Measurements from ENCODE around the gene IARS2. TPM values are rescaled to one million over a fixed set of nuclear protein-coding genes. Genes with fewer than 3 reads are reported as not detected.

IARS2 gene
- total and polyA plus RNA-seq, 2 donors (not counting 1 experiment from before 2014, with no cell fraction given) = 8.8 to 35.6 TPM

DNA sequence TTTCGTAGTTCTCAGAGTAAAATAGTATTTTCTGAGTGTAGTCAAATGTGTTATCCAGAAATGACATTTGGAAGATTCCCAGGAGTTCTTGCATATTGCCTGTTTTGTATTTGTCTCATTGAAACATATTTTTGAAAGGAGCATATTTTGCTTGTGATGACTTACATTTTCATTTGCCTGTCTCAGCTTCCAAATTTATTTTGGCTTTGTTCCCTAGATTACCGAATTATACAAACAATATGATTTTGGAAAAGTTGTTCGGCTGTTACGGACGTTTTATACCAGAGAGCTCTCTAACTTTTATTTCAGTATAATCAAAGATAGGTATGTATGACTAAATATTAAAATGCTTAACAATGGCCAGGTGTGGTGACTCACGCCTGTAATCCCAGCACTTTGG is 46.0 kb downstream of the IARS2 start:
- H3K4me3 ChIP-seq (ENCODE audit: control extremely low read depth in 1 of 5, extremely low read depth in 1 of 5, insufficient read depth in 1 of 5, low read depth in 2 of 5, low read length in 4 of 5) = no peak overlapping the region
- no peaks in the 10 kb centered on the region for H3K9me3 ChIP-seq (ENCODE audit: control extremely low read depth in 1 of 3, control insufficient read depth in 2 of 3, insufficient read depth in 1 of 3, low read length in 2 of 3)
- no peaks in the 10 kb centered on the region for H3K9me3 Mint-ChIP-seq (ENCODE audit: insufficient read depth)
- TF ChIP-seq, protein P1, sequence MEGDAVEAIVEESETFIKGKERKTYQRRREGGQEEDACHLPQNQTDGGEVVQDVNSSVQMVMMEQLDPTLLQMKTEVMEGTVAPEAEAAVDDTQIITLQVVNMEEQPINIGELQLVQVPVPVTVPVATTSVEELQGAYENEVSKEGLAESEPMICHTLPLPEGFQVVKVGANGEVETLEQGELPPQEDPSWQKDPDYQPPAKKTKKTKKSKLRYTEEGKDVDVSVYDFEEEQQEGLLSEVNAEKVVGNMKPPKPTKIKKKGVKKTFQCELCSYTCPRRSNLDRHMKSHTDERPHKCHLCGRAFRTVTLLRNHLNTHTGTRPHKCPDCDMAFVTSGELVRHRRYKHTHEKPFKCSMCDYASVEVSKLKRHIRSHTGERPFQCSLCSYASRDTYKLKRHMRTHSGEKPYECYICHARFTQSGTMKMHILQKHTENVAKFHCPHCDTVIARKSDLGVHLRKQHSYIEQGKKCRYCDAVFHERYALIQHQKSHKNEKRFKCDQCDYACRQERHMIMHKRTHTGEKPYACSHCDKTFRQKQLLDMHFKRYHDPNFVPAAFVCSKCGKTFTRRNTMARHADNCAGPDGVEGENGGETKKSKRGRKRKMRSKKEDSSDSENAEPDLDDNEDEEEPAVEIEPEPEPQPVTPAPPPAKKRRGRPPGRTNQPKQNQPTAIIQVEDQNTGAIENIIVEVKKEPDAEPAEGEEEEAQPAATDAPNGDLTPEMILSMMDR (IDR thresholded peaks at IDR 0.05) = no peak
- no peak for TF ChIP-seq EZH2 (IDR thresholded peaks at IDR 0.05; ENCODE audit: borderline replicate concordance, insufficient read depth, low read depth, low read length, poor library complexity, severe bottlenecking)
- no peak overlapping the region for H3K4me3 Mint-ChIP-seq
- POLR2A ChIA-PET = no interaction called here
- no peak overlapping the region for H3K4me2 ChIP-seq (replicated peaks; ENCODE audit: low read depth, low read length, poor library complexity, severe bottlenecking)
- H3K4me1 ChIP-seq (ENCODE audit: control insufficient read depth in 2 of 2, insufficient read depth in 2 of 2, low read length in 2 of 2) = no peaks in the 10 kb centered on the region
- no CpG with 5 or more reads among the region's 6 CpGs for whole genome bisulfite sequencing (ENCODE audit: insufficient coverage)
- no peak overlapping the region for H3K27ac Mint-ChIP-seq
- no peaks in the 10 kb centered on the region for H3K27me3 ChIP-seq (replicated peaks in 1 of 4; ENCODE audit: control extremely low read depth in 1 of 4, control insufficient read depth in 3 of 4, insufficient read depth in 4 of 4, low read length in 3 of 4)
- intact Hi-C loops (cut with micrococcal nuclease) = no loop called here
- peaks cover 0 to 64% of the 10 kb centered on the region in 2 experiments for H3K36me3 ChIP-seq (replicated peaks in 1 of 2; ENCODE audit: control extremely low read depth in 1 of 2, control insufficient read depth in 1 of 2, extremely low read depth in 1 of 2, insufficient read depth in 2 of 2, low read length in 1 of 2)
- no peak overlapping the region for H3K27ac ChIP-seq (ENCODE audit: low read length in 2 of 2)
- H4K20me1 ChIP-seq (ENCODE audit: control insufficient read depth, insufficient read depth, low read length, poor library complexity, severe bottlenecking) = no peaks in the 10 kb centered on the region
- no peak overlapping the region for H2AFZ ChIP-seq (ENCODE audit: insufficient read depth, low read depth, low read length, poor library complexity, severe bottlenecking)
- H3K4me1 Mint-ChIP-seq = peaks cover 4% of the 10 kb centered on the region
- H3K27me3 Mint-ChIP-seq = no peaks in the 10 kb centered on the region
- DNase-seq (no peak), ATAC-seq (ENCODE audit: low read depth) (no peak)
- H3K9ac ChIP-seq (ENCODE audit: low read length) = no peak overlapping the region
- CTCF ChIA-PET = interaction anchor here (0.7 kb wide), 1 partner anchor 1001 kb away, joined by 3 read pairs; no protein-coding TSS in a partner anchor
- H3K79me2 ChIP-seq (ENCODE audit: control insufficient read depth, insufficient read depth, low read length) = no peaks in the 10 kb centered on the region

DNA sequence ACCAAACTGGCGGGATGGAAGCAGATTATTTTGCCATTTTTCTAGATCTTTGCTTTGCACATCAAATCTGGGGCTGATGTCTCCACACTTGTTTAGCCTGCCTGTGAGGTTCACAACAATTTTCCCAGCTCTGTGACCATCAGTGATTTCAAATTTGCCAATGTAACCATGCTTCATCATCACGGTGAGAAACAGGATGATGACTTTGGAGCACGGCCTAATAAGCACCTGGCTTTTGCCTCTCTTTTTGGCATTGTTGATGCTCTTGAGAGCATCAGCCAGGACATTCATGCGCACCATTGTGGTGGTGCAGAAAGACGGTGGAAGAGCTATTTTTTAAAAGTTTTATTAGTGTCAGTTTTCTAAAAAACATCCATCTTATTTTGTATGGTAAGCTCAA is 50.1 kb downstream of the IARS2 start:
- no peak overlapping the region for H3K9ac ChIP-seq (ENCODE audit: low read length)
- H3K4me1 Mint-ChIP-seq = no peaks in the 10 kb centered on the region
- no peak overlapping the region for H3K4me3 ChIP-seq (ENCODE audit: control extremely low read depth in 1 of 5, extremely low read depth in 1 of 5, insufficient read depth in 1 of 5, low read depth in 2 of 5, low read length in 4 of 5)
- ChIA-PET CTCF (interaction anchor here (0.5 to 1.4 kb wide), 4 partner anchors 10 to 642 kb away, joined by 3 read pairs; no protein-coding TSS in a partner anchor), POLR2A (no interaction called here)
- TF ChIP-seq EZH2 (IDR thresholded peaks at IDR 0.05; ENCODE audit: borderline replicate concordance, insufficient read depth, low read depth, low read length, poor library complexity, severe bottlenecking) = no peak
- TF ChIP-seq, protein P1 (IDR thresholded peaks at IDR 0.05) = no peak
- H3K36me3 ChIP-seq (replicated peaks in 1 of 2; ENCODE audit: control extremely low read depth in 1 of 2, control insufficient read depth in 1 of 2, extremely low read depth in 1 of 2, insufficient read depth in 2 of 2, low read length in 1 of 2) = peaks cover 1 to 57% of the 10 kb centered on the region in 2 experiments
- no peaks in the 10 kb centered on the region for H3K79me2 ChIP-seq (ENCODE audit: control insufficient read depth, insufficient read depth, low read length)
- WGBS (ENCODE audit: insufficient coverage) = 100% methylated on average over 2 of the region's 5 CpGs
- H3K9me3 ChIP-seq (ENCODE audit: control extremely low read depth in 1 of 3, control insufficient read depth in 2 of 3, insufficient read depth in 1 of 3, low read length in 2 of 3) = no peaks in the 10 kb centered on the region
- no peaks in the 10 kb centered on the region for H4K20me1 ChIP-seq (ENCODE audit: control insufficient read depth, insufficient read depth, low read length, poor library complexity, severe bottlenecking)
- DNase-seq (no peak), ATAC-seq (ENCODE audit: low read depth) (no peak)
- no peak overlapping the region for H3K4me2 ChIP-seq (replicated peaks; ENCODE audit: low read depth, low read length, poor library complexity, severe bottlenecking)
- no peaks in the 10 kb centered on the region for H3K27me3 Mint-ChIP-seq
- H3K4me3 Mint-ChIP-seq = no peak overlapping the region
- H3K27me3 ChIP-seq (replicated peaks in 1 of 4; ENCODE audit: control extremely low read depth in 1 of 4, control insufficient read depth in 3 of 4, insufficient read depth in 4 of 4, low read length in 3 of 4) = no peaks in the 10 kb centered on the region
- H3K27ac Mint-ChIP-seq = no peak overlapping the region
- H3K9me3 Mint-ChIP-seq (ENCODE audit: insufficient read depth) = no peaks in the 10 kb centered on the region
- no peaks in the 10 kb centered on the region for H3K4me1 ChIP-seq (ENCODE audit: control insufficient read depth in 2 of 2, insufficient read depth in 2 of 2, low read length in 2 of 2)
- no peak overlapping the region for H3K27ac ChIP-seq (ENCODE audit: low read length in 2 of 2)
- intact Hi-C loops (cut with micrococcal nuclease) = no loop called here
- H2AFZ ChIP-seq (ENCODE audit: insufficient read depth, low read depth, low read length, poor library complexity, severe bottlenecking) = no peak overlapping the region
